ENCODE results near the gene STON2. TPM values are rescaled to one million over a fixed set of nuclear protein-coding genes. Genes with fewer than 3 reads are reported as not detected.

Gene STON2
- total RNA-seq, 1 experiment from 2014 or later, result 28.2 TPM

DNA sequence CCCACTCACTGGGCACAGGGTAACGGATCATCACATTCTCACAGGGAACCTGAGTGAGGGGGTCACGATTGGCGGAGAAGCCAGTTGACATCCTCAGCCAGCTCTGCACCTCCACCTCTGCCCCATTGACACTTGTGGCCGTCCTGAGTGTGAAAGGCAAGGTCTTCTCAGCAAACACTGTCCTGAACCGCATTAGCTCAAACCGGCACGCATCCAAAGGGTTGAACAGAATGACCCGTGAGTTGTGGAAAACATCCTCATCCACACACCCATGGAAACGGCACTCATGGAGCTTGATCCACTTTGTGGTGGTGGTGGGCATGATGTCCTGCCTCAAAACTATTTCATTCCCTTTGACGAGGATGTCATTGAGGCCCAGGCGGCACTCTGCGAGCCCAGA is 123.0 kb downstream of the STON2 start:
- CTCF ChIA-PET, result no interaction called here
- BruUV-seq (replicated peaks), result no TSS peak
- TF ChIP-seq, protein P1, sequence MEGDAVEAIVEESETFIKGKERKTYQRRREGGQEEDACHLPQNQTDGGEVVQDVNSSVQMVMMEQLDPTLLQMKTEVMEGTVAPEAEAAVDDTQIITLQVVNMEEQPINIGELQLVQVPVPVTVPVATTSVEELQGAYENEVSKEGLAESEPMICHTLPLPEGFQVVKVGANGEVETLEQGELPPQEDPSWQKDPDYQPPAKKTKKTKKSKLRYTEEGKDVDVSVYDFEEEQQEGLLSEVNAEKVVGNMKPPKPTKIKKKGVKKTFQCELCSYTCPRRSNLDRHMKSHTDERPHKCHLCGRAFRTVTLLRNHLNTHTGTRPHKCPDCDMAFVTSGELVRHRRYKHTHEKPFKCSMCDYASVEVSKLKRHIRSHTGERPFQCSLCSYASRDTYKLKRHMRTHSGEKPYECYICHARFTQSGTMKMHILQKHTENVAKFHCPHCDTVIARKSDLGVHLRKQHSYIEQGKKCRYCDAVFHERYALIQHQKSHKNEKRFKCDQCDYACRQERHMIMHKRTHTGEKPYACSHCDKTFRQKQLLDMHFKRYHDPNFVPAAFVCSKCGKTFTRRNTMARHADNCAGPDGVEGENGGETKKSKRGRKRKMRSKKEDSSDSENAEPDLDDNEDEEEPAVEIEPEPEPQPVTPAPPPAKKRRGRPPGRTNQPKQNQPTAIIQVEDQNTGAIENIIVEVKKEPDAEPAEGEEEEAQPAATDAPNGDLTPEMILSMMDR (IDR thresholded peaks at IDR 0.05; ENCODE audit: unreplicated experiment), result no peak
- no peak for DNase-seq
- Mint-ChIP-seq H3K27ac (ENCODE audit: unreplicated experiment) (no peak overlapping the region), H3K36me3 (ENCODE audit: insufficient read depth, unreplicated experiment) (no peaks in the 10 kb centered on the region), H3K4me1 (ENCODE audit: low read depth, unreplicated experiment) (no peaks in the 10 kb centered on the region), H3K9me3 (ENCODE audit: low read depth, unreplicated experiment) (no peaks in the 10 kb centered on the region), H3K4me3 (ENCODE audit: low read depth, unreplicated experiment) (no peak overlapping the region), H3K27me3 (ENCODE audit: unreplicated experiment) (no peaks in the 10 kb centered on the region)
- intact Hi-C loops (cut with micrococcal nuclease; ENCODE audit: unreplicated experiment), result no loop called here

- intact Hi-C loops (cut with micrococcal nuclease; ENCODE audit: unreplicated experiment), result no loop called here
- no peak overlapping the region for H3K27ac Mint-ChIP-seq (ENCODE audit: unreplicated experiment)
- no TSS peak for BruUV-seq (replicated peaks)
- DNase-seq, result no peak
- no peaks in the 10 kb centered on the region for H3K9me3 Mint-ChIP-seq (ENCODE audit: low read depth, unreplicated experiment)
- TF ChIP-seq, protein P1 (IDR thresholded peaks at IDR 0.05; ENCODE audit: unreplicated experiment), result no peak
- CTCF ChIA-PET, result no interaction called here
- no peaks in the 10 kb centered on the region for H3K4me1 Mint-ChIP-seq (ENCODE audit: low read depth, unreplicated experiment)
- H3K4me3 Mint-ChIP-seq (ENCODE audit: low read depth, unreplicated experiment), result no peak overlapping the region
- H3K36me3 Mint-ChIP-seq (ENCODE audit: insufficient read depth, unreplicated experiment), result no peaks in the 10 kb centered on the region
- no peaks in the 10 kb centered on the region for H3K27me3 Mint-ChIP-seq (ENCODE audit: unreplicated experiment)
These were observed 123.8 kb downstream of the STON2 start for GRCh38 chr14:81276073-81277069.

- no peak overlapping the region for H3K4me3 Mint-ChIP-seq (ENCODE audit: low read depth, unreplicated experiment)
- CTCF ChIA-PET, result no interaction called here
- BruUV-seq (replicated peaks), result no TSS peak
- no peaks in the 10 kb centered on the region for H3K36me3 Mint-ChIP-seq (ENCODE audit: insufficient read depth, unreplicated experiment)
- intact Hi-C loops (cut with micrococcal nuclease; ENCODE audit: unreplicated experiment), result no loop called here
- DNase-seq, result no peak
- no peaks in the 10 kb centered on the region for H3K9me3 Mint-ChIP-seq (ENCODE audit: low read depth, unreplicated experiment)
- H3K27ac Mint-ChIP-seq (ENCODE audit: unreplicated experiment), result no peak overlapping the region
- H3K4me1 Mint-ChIP-seq (ENCODE audit: low read depth, unreplicated experiment), result no peaks in the 10 kb centered on the region
- H3K27me3 Mint-ChIP-seq (ENCODE audit: unreplicated experiment), result no peaks in the 10 kb centered on the region
- TF ChIP-seq, protein P1 (IDR thresholded peaks at IDR 0.05; ENCODE audit: unreplicated experiment), result no peak
These were observed 124.6 kb downstream of the STON2 start for GRCh38 chr14:81275305-81276072.

- CTCF ChIA-PET, result interaction anchor here (0.8 kb wide), 1 partner anchor 27 kb away, joined by 3 read pairs; no protein-coding TSS in a partner anchor
- no TSS peak for BruUV-seq (replicated peaks)
- Mint-ChIP-seq H3K27me3 (ENCODE audit: unreplicated experiment) (no peaks in the 10 kb centered on the region), H3K9me3 (ENCODE audit: low read depth, unreplicated experiment) (no peaks in the 10 kb centered on the region), H3K36me3 (ENCODE audit: insufficient read depth, unreplicated experiment) (no peaks in the 10 kb centered on the region), H3K27ac (ENCODE audit: unreplicated experiment) (no peak overlapping the region), H3K4me1 (ENCODE audit: low read depth, unreplicated experiment) (no peaks in the 10 kb centered on the region), H3K4me3 (ENCODE audit: low read depth, unreplicated experiment) (no peak overlapping the region)
- TF ChIP-seq, protein P1 (IDR thresholded peaks at IDR 0.05; ENCODE audit: unreplicated experiment), result no peak
- intact Hi-C loops (cut with micrococcal nuclease; ENCODE audit: unreplicated experiment), result no loop called here
- DNase-seq, result no peak
These were observed 126.1 kb downstream of the STON2 start for GRCh38 chr14:81273961-81274575.

Measured in Calu3 (cell line).